HCT116 (cell line): ENCODE data around the gene PHF21B. TPM values are rescaled to one million over a fixed set of nuclear protein-coding genes. Genes with fewer than 3 reads are reported as not detected.

Experiments used
- ATAC-seq: fragments of 200-7000 bp; cut with Tn5 transposase; 2 replicates; pipeline ENCODE4 v1.9.1; 2020; ENCODE audit warnings: mild to moderate bottlenecking, moderate library complexity
- BruUV-seq: library from RNA; stranded (reverse); fragments of 400-500 nt; replicated peaks from 2 replicates; lab custom pipeline; 2021; lab: Mats Ljungman, UMichigan
- CTCF ChIA-PET: fragments of 300-600 bp; sonication (Branson Sonifier 250); formaldehyde crosslinking; loops from one replicate; lab custom pipeline; 2021; ENCODE audit warnings: antibody characterized with exemption; lab: Charles Lee
- POLR2A ChIA-PET: fragments of 300-600, 350-600 bp; sonication (Branson Sonifier 250); formaldehyde crosslinking; loops from one replicate; lab custom pipeline; 2021; ENCODE audit warnings: antibody characterized with exemption; lab: Charles Lee
- RAD21 ChIA-PET, 2 experiments: fragments of 300-600 bp; sonication (Branson Sonifier 250); formaldehyde crosslinking; loops; one replicate each; lab custom pipeline; 2023; ENCODE audit warnings: low total read pairs in 2 of 2; ENCODE audit not compliant: uncharacterized antibody in 2 of 2, unreplicated experiment in 2 of 2, low non-redundant PET in 1 of 2; lab: Charles Lee
- DNase-seq: peaks from one replicate; pipeline ENCODE4 v3.0.0-alpha.2; 2010; ENCODE audit warnings: low read depth, low spot score
- H2AFZ ChIP-seq: fragments of 200-600 bp; shearing (Covaris generic), sonication (generic); 2 replicates; pipeline ENCODE4 v1.6.1; 2017; ENCODE audit warnings: low read depth, mixed run types, mixed read lengths, antibody characterized with exemption, low read length; ENCODE audit not compliant: poor library complexity, severe bottlenecking
- H3K27ac ChIP-seq: 2 replicates; pipeline ENCODE4 v1.5.1; 2012; ENCODE audit warnings: low read depth, low read length
- H3K27me3 ChIP-seq: fragments of 200-600 bp; sonication (generic); 2 replicates; pipeline ENCODE4 v1.6.1; 2016; ENCODE audit warnings: mixed run types, low read length, mixed read lengths; ENCODE audit not compliant: insufficient read depth
- H3K36me3 ChIP-seq, 2 experiments: fragments of 200-500 bp in 1 of 2; fragments of 200-600 bp in 1 of 2; sonication (Bioruptor generic) in 1 of 2; sonication (generic) in 1 of 2; 2 replicates each; pipeline versions ENCODE4 v1.5.1 to v1.6.1; 2014 to 2016; ENCODE audit warnings: low read length in 2 of 2, inconsistent platforms in 1 of 2, mixed read lengths in 1 of 2, mixed run types in 1 of 2; ENCODE audit not compliant: insufficient read depth in 2 of 2, control insufficient read depth in 1 of 2
- H3K4me1 ChIP-seq, 2 experiments: fragments of 200-600 bp in 1 of 2; sonication (generic) in 1 of 2; 2 replicates each; pipeline versions ENCODE4 v1.5.1 to v1.6.1; 2012 to 2017; ENCODE audit warnings: low read length in 2 of 2, inconsistent platforms in 1 of 2, mild to moderate bottlenecking in 1 of 2, mixed read lengths in 1 of 2, mixed run types in 1 of 2, moderate library complexity in 1 of 2; ENCODE audit not compliant: insufficient read depth in 2 of 2, control insufficient read depth in 1 of 2
- H3K4me2 ChIP-seq: fragments of 200-600 bp; sonication (generic); 2 replicates; pipeline ENCODE4 v1.6.1; 2017; ENCODE audit warnings: mixed run types, low read length, mixed read lengths
- H3K4me3 ChIP-seq, 2 experiments: fragments of 200-600 bp in 1 of 2; sonication (generic) in 1 of 2; replicated peaks in 1 of 2; 2 replicates each; pipeline ENCODE4 v1.5.1; 2011 to 2016; ENCODE audit warnings: low read length in 2 of 2, control low read depth in 1 of 2, low read depth in 1 of 2, mild to moderate bottlenecking in 1 of 2, mixed read lengths in 1 of 2, mixed run types in 1 of 2
- H3K79me2 ChIP-seq: fragments of 200-600 bp; sonication (generic); 2 replicates; pipeline ENCODE4 v1.6.1; 2017; ENCODE audit warnings: mild to moderate bottlenecking, mixed run types, low read length, moderate library complexity, mixed read lengths; ENCODE audit not compliant: insufficient read depth
- H3K9ac ChIP-seq: fragments of 200-600 bp; sonication (generic); 2 replicates; pipeline ENCODE4 v1.6.1; 2016; ENCODE audit warnings: low read length, mixed read lengths
- H3K9me2 ChIP-seq: fragments of 200-600 bp; sonication (generic), shearing (Covaris generic); 2 replicates; pipeline ENCODE4 v1.6.1; 2017; ENCODE audit warnings: mixed run types, mild to moderate bottlenecking, moderate library complexity; ENCODE audit not compliant: insufficient read depth
- H3K9me3 ChIP-seq, 2 experiments: fragments of 200-500 bp in 1 of 2; fragments of 200-600 bp in 1 of 2; sonication (Bioruptor generic) in 1 of 2; sonication (generic) in 1 of 2; 2 replicates each; pipeline ENCODE4 v1.6.1; 2014 to 2017; ENCODE audit warnings: low read length in 2 of 2, mixed read lengths in 2 of 2, inconsistent platforms in 1 of 2, low read depth in 1 of 2, mild to moderate bottlenecking in 1 of 2, mixed run types in 1 of 2, moderate library complexity in 1 of 2; ENCODE audit not compliant: control insufficient read depth in 1 of 2, insufficient read depth in 1 of 2
- H4K20me1 ChIP-seq: fragments of 200-600 bp; sonication (generic), shearing (Covaris generic); 2 replicates; pipeline ENCODE4 v1.6.1; 2017; ENCODE audit warnings: mixed run types, mild to moderate bottlenecking, moderate library complexity; ENCODE audit not compliant: insufficient read depth
- ATF3 ChIP-seq: IDR thresholded peaks from 2 replicates; pipeline ENCODE4 v1.6.1; 2012
- EGR1 ChIP-seq: IDR thresholded peaks from 2 replicates; pipeline ENCODE4 v1.6.1; 2012; ENCODE audit warnings: low read depth
- EZH2 ChIP-seq: fragments of 200-600 bp; sonication (generic); IDR thresholded peaks from 2 replicates; pipeline ENCODE4 v1.6.1; 2017; ENCODE audit warnings: antibody characterized with exemption, mixed run types
- FOSL1 ChIP-seq: IDR thresholded peaks from 2 replicates; pipeline ENCODE4 v1.6.1; 2012; ENCODE audit warnings: low read depth
- JUND ChIP-seq: IDR thresholded peaks from 2 replicates; pipeline ENCODE4 v1.6.1; 2012
- POLR2AphosphoS5 ChIP-seq: IDR thresholded peaks from 2 replicates; pipeline ENCODE4 v1.6.1; 2011; ENCODE audit warnings: mild to moderate bottlenecking, low read depth, low read length, moderate library complexity
- RAD21 ChIP-seq: IDR thresholded peaks from 2 replicates; pipeline ENCODE4 v1.6.1; 2012; ENCODE audit warnings: low read depth, mild to moderate bottlenecking
- REST ChIP-seq: IDR thresholded peaks from 2 replicates; pipeline ENCODE4 v1.6.1; 2012; ENCODE audit warnings: low read depth
- SIN3A ChIP-seq: IDR thresholded peaks from 2 replicates; pipeline ENCODE4 v1.6.1; 2012; ENCODE audit warnings: low read depth
- SP1 ChIP-seq: IDR thresholded peaks from 2 replicates; pipeline ENCODE4 v1.6.1; 2012; ENCODE audit warnings: low read depth
- SRF ChIP-seq: IDR thresholded peaks from 2 replicates; pipeline ENCODE4 v1.6.1; 2012; ENCODE audit warnings: low read depth
- TCF7L2 ChIP-seq: IDR thresholded peaks from 2 replicates; pipeline ENCODE4 v1.7.0; 2011; ENCODE audit warnings: borderline replicate concordance, inconsistent platforms; ENCODE audit not compliant: insufficient read depth, insufficient read length; ENCODE audit errors: extremely low read depth
- ZBTB33 ChIP-seq: IDR thresholded peaks from 2 replicates; pipeline ENCODE4 v1.6.1; 2011; ENCODE audit warnings: mild to moderate bottlenecking, low read length, moderate library complexity; ENCODE audit not compliant: insufficient replicate concordance; ENCODE audit errors: extremely low read depth
- ZFX ChIP-seq: fragments of 450-650 bp; IDR thresholded peaks from 2 replicates; pipeline ENCODE4 v1.6.1; 2017
- intact Hi-C: fragments of 100-400 bp; cut with micrococcal nuclease; formaldehyde crosslinking; loops from 2 replicates; pipeline ENCODE4 v1.10.0; 2022
- total RNA-seq: library from RNA; stranded (reverse); gene quantifications from one replicate; pipeline ENCODE4 v1.2.1, GENCODE V29; 2021; ENCODE audit not compliant: unreplicated experiment
- TF ChIP-seq, protein P1 (sequence below), 3 experiments: fragments of 200-600 bp in 1 of 3; sonication (generic) in 1 of 3; IDR thresholded peaks in 2 of 3; conservative IDR thresholded peaks in 1 of 3; 2 replicates each; pipeline ENCODE4 v1.5.1; 2012 to 2017; ENCODE audit warnings: low read depth in 2 of 3, low read length in 2 of 3, antibody characterized with exemption in 1 of 3, borderline replicate concordance in 1 of 3, control low read depth in 1 of 3, mild to moderate bottlenecking in 1 of 3, mixed read lengths in 1 of 3, mixed run types in 1 of 3, moderate library complexity in 1 of 3; ENCODE audit not compliant: insufficient read depth in 1 of 3

PHF21B gene
- total RNA-seq, 1 experiment from 2014 or later, result not detected

DNA sequence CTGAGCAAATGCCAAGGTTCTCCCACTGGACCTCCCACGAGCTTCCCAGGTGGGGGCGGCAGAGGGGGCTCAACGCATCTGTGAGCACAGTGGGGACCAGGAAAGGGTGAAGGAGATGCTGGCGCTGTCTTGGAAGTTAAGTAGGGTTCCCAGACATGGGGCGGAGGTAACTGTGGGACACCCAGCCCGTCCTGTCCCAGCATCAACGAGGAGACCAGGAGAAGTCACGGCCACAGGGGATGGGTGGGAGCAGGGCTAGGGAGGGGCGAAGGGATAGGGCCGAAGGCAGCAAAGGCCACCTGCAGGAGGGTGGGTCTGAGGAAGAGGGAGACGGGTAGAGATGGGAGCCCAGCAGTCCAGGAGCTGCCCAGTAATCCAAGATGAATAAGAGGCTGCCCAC is 70.4 kb downstream of the PHF21B start:
- Histone ChIP-seq H4K20me1 (no peaks in the 10 kb centered on the region), H3K9ac (no peak overlapping the region), H3K4me3 (no peak overlapping the region), H3K4me1 (no peaks in the 10 kb centered on the region), H3K9me3 (no peaks in the 10 kb centered on the region), H3K9me2 (no peaks in the 10 kb centered on the region), H3K27me3 (peaks cover 20% of the 10 kb centered on the region; the same call in 1 of the 2 replicates), H2AFZ (no peak overlapping the region), H3K79me2 (no peaks in the 10 kb centered on the region), H3K4me2 (no peak overlapping the region), H3K27ac (no peak overlapping the region), H3K36me3 (no peaks in the 10 kb centered on the region)
- TF ChIP-seq SP1 (no peak), EGR1 (no peak), REST (no peak), RAD21 (no peak), ZBTB33 (no peak), ATF3 (no peak), JUND (no peak), TCF7L2 (no peak), FOSL1 (no peak), POLR2AphosphoS5 (no peak), EZH2 (no peak), ZFX (no peak), SRF (no peak), SIN3A (no peak)
- TF ChIP-seq, protein P1, sequence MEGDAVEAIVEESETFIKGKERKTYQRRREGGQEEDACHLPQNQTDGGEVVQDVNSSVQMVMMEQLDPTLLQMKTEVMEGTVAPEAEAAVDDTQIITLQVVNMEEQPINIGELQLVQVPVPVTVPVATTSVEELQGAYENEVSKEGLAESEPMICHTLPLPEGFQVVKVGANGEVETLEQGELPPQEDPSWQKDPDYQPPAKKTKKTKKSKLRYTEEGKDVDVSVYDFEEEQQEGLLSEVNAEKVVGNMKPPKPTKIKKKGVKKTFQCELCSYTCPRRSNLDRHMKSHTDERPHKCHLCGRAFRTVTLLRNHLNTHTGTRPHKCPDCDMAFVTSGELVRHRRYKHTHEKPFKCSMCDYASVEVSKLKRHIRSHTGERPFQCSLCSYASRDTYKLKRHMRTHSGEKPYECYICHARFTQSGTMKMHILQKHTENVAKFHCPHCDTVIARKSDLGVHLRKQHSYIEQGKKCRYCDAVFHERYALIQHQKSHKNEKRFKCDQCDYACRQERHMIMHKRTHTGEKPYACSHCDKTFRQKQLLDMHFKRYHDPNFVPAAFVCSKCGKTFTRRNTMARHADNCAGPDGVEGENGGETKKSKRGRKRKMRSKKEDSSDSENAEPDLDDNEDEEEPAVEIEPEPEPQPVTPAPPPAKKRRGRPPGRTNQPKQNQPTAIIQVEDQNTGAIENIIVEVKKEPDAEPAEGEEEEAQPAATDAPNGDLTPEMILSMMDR (IDR thresholded peaks at IDR 0.05 in 2 of 3, conservative IDR thresholded peaks at IDR 0.05 in 1 of 3; ENCODE audit: borderline replicate concordance in 1 of 3, insufficient read depth in 1 of 3, low read depth in 2 of 3, low read length in 2 of 3), result no peak
- ChIA-PET CTCF (no interaction called here), POLR2A (no interaction called here), RAD21 (no interaction called here)
- ATAC-seq (no peak), DNase-seq (no peak)
- intact Hi-C loops, result no loop called here
- no TSS peak for BruUV-seq
